IPS DF 4.7 (cell line): ENCODE results near the gene ST6GALNAC4.

ENCODE experiments used
- DNase-seq: peaks from one replicate; pipeline ENCODE4 v3.0.0-alpha.2; 2013; ENCODE audit warnings: low spot score; ENCODE audit errors: extremely low read depth

The ST6GALNAC4 gene

DNA sequence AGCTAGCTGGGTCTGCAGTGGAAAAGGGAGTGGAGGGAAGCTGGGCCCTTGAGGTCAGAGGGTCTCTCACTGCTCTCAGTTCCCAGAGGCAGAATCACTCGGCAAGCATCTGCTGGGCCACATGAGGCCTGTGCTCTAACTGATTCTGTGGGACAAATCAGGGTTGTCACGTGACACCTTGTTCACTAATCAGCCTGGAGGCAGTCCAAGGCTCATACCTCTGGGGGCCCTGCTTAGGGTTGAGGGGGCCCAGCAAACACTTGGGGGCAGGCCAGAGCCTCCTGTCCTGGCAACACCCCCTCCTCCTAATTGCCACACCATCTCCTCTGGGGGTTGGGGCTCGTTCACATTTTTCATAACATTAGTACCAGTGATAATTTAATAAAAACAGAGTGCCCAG is 29.9 kb upstream of the ST6GALNAC4 start:
- DNase-seq = no peak

DNA sequence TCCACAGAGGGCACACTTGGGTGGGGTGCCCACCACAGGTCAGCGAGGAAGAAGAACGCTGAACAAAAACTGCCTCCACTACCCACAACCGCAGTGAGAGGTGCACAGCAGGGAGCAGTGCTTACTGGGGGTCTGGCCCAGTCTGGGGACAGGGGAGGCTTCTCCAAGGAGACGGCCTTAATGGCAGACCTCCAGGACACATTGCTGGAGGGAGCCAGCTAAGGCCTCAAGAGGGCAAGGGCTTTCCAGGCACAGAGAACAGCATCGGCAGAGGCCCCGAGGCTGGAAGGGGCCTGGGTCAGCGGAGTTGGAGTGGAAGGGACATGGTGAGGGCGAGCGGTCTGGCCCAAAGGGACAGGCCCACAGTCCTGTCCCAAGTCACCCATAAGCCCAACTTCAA is 29.1 kb upstream of the ST6GALNAC4 start:
- no peak for DNase-seq

DNA sequence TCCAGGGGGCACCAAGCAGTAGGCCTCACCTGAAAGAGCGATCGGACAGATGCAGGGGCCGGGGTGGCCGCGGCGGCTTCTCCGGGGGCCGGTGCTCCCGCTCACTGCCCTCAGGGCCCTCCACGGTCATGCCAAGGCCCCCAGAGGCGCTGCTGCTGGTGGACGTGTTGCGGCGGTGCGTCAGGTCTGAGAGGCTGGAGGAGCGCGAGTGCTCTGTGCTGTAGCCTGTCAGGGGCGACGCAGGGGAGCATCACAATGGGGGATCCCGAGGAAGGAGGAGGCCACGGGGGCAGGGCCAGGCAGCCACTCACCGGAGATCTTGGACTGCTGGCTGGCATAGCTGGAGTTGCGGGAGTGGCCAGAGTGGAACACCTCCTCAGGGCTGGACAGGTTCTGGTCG is 28.5 kb upstream of the ST6GALNAC4 start:
- DNase-seq = no peak

DNA sequence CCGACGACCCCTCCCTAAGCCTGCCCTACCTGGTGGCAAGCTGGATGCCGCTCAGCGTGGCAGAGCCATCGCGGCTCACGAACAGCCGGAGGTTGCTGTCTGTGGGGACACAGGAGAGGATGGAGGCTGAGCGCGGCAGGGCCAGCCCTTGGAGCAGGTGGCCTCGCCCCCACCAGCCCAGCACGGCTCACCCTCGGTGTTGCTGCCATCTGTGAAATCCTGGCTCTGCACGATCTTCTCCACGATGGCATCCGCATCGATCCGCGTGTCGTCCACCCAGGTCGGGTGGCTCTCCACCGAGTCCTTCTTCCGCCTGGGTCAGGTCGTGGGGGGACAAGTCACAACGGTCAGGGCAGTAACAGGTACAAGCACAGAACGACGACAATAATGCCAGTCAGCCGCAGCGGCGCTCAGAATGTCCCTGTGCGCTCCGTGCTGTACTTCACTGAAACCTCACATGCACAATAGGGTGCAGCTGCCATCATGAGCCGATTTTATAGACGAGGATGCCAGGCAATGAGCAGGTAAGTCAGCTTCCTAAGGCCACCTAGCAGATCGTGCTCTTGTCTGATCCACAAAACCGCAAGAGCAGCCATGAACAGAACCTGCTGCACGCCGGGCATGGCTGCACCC is 27.9 kb upstream of the ST6GALNAC4 start:
- no peak for DNase-seq

DNA sequence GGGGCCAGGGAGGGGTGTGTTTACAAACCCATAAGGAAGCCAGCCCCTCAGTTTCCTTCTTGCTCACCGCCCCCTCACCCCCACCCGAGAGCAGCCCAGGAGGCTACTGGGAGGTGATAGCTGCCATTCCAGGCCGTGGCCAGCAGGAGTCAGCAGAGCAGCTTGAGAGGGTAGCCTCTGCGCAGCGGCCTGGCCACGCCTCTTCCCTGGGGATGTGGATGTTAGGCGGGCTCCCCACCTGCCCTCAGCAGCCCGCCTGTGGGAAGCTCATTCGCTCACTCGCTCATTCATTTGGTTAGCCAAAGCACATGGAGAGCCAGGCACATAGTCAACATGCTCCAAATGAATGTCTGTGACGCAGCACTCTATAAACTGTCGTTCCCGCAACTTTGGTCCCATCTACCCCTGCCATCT is 26.9 kb upstream of the ST6GALNAC4 start:
- DNase-seq = peak; percentile 78

DNA sequence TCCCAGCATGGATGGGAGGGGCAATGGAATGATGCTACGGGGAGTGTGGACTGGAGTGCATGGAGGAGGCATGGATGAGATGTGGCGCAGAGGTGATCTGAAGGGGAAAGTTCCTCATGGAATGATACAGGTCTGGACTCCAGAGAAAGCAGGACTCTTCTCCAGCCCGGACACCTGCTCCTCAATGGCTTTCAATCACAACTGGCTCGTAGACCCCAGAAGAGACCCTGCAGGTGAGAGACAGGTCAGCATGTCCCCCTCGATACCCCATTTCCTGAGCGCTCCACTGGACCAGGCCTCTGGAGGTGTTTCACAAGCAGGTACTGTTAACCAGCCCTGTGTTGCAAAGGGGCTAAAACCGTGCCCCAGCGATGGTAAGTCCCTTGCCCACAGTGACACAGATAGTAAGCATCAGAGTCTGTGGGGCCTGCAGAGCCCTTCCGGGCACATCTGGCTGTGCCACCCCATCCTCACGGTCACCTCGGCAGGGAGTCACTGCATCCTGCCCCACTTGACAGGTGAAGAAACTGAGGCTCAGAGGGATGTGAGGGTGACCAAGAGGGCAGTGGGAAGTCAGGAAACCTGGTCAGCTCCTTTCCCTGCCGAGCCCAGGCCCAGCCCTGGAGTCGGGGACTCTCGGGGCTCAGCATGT is 26.3 kb upstream of the ST6GALNAC4 start:
- DNase-seq = no peak

DNA sequence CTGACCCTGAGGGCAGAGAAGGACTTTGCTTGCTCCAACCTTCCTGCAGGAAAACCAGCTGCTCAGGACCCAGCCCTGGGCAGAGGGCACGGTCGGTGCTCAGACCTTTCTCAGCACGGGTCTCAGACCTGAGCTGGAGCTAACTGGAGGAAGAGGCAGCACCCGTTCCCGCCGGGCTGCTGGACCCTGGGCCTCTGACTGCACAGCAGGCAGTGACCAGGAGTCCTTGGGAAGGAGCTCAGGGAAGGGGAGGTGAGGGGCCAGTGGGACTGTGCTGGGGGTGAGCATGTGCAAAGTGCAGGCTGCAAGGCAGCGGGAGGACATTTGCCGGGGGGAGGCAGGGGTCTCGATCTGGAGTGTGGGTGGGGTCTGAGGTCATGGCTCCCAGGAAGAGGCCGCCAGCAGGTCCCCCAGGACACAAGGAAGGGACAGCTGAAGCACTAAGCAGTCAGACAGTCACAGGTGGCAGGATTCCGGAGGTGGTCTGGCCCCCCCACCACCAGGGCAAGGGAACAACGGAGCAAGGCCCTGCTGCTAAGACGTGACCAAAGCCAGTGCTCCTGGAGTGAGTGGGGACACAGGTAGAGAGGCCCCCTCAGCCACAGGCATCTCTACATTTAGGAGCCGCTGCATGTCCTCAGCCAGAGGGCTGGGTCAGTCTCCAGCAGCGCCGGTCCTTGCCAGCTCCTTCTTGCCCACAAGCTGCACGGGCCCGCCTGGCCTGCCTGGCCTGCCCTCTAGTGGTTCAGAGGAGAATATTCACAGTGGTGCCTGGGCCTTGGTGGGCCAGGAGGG is 25.6 kb upstream of the ST6GALNAC4 start:
- DNase-seq = no peak

DNA sequence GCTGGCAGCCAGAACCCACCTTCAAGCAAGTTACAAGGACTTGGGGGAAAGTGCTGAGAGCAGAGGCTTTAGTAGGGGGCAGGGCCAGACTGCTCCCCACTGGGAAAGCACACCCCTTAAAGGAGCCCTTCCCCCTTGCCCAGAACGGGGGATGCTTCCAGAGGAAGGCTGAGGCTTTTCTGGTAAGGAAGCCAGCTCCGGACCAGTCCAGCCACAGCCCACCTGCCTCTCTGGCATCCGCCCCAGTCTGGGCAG is 25.0 kb upstream of the ST6GALNAC4 start:
- no peak for DNase-seq

DNA sequence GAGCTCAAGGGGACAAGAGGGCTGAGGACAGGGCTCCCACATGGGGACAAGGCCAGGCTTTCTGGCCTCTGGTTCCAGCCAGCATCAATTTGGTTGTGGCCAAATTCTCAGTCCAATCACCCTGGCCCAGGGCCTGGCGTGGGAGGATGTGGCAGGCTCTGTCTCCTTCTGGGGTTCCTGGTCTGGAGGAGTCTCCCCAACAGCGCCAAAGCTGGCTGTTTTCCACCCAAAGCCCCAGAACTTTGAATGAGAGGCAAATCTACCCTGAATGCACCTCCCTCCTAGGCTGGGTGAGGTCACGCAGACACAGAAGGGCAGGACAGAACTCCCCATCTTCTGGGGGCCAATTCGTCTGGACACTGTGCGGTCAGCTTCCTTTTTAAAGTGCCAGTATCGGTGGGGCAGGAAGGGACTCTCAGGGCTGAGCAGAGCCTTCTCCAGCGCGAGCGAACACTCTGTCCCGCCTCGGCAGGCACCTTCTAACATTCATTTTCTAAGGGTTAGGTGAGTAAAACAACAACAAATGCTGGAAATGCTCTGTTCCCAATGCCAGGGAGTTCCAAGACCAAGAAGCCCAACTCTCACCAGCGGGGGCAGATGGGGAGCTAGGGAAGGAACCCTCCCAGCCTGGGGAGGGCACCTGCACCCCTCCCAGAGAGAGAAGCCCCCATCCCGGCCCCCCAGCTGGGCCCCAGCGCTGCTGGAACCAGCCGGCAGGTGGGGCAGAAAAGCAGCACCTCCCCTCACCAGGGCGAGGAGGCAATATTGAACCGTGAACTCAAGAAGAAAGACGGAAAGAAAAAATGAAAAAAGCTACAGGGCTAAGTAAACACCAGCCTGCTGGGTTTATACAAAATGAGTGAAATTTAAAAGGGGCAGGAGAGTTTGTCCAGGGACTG is 24.5 kb upstream of the ST6GALNAC4 start:
- no peak for DNase-seq

DNA sequence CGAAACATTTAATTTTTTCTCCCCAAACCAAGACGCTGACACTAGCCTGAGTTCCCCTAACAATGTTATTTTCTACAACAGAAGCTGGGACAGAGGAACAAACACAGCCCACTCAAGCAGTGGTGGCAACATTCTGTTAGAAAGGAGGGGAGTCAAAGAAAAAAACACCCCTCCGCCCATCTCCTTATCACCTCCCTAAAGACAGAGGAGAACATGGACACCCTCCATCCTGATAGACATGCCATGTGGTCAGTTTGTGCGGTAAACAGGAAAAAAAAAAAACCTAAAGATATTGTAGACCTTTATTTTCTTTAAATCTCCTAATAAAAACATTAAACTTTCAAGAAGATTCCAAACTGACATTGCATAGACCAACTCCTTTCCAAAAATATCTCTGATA is 23.8 kb upstream of the ST6GALNAC4 start:
- DNase-seq = no peak

DNA sequence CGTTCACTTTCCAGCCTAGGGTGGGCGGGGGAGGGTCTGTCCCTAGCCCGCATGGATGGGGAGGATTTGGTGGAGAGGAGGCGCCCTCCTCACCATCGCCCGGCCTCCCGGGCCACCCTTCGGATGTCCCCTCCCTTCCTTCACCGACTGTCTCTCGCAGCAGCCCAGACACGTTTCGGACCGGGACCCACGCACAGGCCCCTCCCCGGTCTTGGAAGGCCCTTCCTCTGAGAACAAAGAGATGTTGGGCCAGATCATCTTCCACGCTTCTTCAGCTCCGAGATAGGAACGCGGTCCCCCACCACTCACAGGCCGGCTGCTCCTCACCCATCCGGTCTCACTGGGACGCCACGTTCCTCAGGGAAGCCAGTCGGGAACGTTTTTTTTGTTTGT is 21.5 kb upstream of the ST6GALNAC4 start:
- no peak for DNase-seq

DNA sequence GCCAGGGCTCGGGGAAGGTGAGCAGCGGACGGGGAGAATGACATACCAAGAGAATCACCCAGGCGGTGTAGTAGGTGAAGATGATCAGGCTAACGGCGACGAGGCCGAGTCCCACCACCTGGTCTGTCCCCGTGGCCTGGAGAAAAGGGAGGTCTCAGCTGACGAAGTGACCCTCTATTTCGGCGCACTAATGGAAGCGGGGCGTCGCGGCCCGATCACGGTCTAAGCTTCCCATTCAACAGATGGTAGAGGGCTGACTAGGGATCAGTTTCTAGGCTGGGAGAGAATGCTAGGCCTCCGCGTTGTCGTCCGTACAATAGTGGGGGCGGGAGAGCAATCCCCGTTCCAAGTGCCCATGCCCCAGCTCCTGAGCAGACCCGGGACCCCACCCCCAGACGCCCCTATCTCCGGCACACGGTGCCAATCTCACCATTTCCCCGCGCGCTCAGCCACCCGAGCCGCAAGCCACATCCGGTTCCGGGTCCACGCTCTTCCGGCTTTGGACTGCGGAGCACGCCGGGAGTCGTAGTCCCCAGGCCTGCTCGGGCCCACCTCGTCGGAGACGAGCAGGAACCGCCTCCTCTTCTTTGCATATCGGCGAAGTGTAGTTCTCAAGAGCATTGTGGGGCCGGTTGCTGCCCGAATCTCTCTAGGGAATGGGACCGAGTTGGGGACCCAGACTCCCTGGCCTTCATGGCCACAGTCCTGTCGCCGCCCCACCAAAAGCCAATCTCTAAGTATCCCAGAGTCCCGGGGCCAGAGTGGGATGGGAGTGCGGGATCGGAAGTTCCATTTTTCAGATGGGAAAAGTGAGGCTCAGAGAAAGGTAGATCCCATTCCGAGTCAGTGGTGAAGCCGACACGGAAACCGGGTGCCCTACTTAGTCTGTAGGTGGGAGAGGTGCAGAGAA is 20.8 kb upstream of the ST6GALNAC4 start, which contains the start of gene DPM2:
Gene DPM2 (minus strand): TSS at position 467 of the 910 bp plus-strand sequence. CDS start 34 bp downstream, at position 433.
- DNase-seq = peak; percentile 71

DNA sequence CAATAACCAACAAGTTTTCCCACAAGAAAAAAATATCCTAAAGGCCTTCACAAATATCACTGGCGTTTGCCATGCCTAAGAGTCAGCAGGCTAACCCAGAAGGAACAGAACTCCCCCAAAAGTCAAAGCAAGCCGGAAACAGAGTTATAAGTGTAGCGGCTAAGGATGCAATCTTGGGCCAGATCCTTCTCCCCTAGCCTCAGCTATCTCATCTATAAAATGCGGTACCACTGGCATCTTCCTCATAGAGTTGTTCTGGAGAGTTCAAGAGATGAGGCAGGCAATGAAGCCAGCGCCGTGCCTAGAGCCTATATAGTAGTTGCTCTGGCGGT is 20.2 kb upstream of the ST6GALNAC4 start:
- DNase-seq = no peak

DNA sequence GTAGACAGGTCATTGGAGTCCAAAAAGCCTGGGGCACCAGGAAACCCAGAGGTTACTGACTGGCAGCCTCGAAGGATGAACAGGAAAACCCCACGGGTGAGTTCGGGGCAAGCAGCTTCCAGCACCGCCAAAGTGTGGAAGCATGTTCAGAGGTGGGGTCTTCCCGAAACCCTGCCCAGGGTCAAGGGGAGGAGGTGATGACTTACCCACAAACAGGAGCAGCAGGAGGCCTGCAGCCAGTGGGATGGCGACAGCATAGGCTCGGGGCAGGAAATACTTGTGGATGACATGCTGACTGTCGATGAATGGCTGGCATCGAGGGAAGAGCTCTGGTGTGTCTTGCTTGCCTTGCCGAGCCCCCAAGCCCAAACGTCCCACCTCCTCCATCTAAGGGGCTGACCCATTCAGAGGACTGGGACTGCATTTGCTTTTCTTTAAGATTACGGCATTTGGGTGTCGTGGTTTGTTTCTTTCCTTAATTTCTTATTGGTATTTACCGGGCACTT is 19.6 kb upstream of the ST6GALNAC4 start:
- no peak for DNase-seq

DNA sequence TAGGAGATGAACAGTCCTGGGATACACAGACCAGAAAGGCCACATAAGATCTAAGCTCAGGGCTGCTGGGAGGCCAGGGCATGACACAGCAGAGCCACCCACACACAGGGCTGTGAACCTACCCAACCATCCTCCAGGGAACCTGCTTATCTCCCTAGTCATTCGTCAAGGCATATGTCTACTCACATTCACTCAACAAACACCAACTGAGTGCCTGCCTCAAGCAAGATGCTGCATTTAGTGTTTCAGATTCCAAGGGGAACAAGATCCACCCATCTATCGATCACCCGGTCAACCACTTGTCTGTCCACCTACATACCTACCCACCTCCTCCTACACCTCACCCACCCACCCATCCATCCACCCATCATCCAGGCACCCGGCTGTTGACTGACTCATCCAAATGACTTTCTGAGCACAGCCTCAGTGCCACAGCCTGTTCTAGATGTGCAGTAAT is 19.0 kb upstream of the ST6GALNAC4 start:
- DNase-seq = no peak

DNA sequence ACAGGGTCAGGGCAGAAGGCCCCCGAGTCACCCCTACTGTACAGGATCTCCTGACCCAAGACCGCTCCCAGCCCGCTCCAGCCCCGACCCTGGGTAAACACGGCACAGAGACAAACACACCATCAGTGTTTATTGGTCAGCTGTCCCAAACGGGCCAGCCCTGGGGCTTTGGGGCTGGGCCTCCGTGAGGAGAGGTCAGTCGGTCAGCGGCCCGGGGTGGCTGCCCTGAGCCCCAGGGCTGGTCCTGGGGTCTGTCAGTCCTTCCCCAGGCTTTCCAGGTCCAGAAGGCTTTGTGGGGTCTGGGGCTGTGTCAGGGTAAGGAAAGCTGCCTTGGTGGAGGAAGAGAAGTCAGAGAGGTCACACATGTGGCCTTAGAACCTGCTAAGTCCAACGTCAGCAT is 18.1 kb upstream of the ST6GALNAC4 start:
- no peak for DNase-seq

DNA sequence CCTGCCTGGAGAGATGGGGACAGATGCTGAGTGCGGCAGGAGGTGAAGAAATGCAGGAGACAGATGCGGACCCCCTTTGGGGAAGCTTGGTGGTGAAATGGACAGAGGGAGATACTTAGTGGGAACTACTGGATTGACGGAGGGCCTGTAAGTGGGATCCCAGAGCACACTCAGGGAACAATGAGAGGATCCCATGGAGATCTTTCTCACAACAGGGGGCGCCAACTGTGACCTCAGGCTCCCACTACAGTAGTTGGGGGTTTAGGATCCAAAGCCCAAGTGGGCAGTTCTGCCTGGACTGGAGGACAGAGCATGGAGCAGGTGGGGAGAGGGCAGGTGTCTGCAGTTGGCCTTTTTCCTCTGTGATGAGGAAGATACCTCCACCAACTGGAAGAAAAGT is 17.4 kb upstream of the ST6GALNAC4 start:
- no peak for DNase-seq

DNA sequence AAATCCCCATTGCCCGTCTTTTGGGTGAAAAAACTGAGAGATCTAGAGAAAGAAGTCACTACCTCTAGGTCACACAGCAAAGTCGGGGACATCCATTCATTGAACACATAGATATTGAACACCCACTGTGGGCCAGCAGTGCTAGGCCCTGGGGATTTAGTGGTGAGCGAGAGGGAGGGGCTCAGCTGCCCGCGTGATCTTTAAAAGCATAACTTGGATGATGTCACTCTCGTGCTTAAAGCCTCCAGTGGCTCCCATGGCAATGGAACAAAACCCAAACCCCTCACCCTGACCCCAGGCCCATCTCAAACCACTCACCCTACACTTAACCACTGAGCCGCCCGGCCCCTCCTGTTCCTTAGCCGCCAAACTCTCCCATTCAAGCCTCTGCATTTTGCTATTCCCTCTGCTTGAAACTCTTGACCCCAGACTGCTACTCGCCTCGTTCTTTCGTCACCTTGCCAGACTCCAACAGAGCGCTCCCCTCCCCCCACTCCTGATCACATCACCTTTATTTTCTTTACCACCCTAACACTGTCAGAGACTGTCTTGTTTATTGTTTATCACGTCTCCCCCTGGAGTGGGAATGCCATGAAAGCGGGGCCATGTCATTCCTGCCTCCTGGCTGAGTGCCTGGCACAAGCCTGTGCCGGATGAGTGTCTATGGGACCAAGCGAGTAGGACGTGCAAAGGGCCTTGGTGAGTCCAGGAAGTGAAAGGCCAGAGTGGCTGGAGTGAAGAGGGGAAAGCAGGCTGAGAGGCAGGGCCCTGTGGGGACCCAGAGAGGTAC is 14.4 kb upstream of the ST6GALNAC4 start:
- DNase-seq = no peak

DNA sequence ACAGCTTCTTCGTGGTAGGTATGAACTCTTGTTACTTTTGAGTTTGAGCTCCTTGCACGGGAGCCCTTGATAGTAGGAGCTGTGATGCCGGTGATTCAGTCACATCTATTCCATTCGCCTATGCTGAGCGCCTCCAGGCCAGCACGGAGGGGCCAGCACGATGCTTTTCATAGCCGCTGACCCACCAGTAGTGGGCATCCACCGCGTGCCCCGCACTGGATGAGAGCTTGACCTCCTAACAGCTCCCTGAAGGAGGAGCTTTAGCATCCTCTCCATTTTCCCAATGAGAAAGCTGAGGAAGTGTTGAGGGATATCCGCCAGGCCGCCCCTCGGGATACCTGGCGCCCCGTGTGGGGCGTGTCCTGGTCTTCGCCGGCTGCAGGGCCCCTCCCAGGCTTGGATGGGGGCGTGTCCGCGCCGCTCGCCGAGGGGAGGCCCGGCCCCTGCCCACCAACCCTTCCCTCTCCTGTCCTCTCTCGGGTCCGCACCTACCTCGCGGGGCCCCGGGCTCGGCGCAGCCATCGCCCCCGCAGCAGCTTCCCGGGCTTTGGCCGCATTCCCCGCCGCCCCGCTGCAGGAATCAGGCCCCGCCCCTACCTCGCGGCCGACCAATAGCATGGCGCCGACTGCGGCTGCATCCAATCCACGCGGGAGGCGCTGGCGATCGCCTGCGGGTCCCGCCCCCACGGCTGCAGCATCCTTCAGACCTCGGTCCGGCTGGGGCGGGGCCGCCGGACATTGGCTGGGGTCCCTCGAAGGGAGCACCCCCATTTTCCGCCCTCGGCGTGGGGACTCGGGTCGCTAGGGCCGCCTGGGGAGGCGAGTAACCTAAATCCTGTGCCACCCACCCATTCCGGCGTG is 13.6 kb upstream of the ST6GALNAC4 start, which contains the start of gene PIP5KL1:
Gene PIP5KL1 (minus strand): TSS at position 547 of the 861 bp plus-strand sequence. CDS start 25 bp downstream, at position 522.
- no peak for DNase-seq
